Right lobe of liver (tissue), 6 donors: ENCODE results near the gene PSORS1C2. TPM values are rescaled to one million over a fixed set of nuclear protein-coding genes. Genes with fewer than 3 reads are reported as not detected.
A peak's percentile ranks its signal among the peaks of the same experiment; 100 is the strongest.

Experiments
- ATAC-seq, 4 donors: fragments of 200-7000 bp; cut with Tn5 transposase; one replicate each; pipeline ENCODE4 v1.9.1; 2020; ENCODE audit warnings: mild to moderate bottlenecking in 4 of 4, moderate library complexity in 4 of 4
- DNase-seq, 3 donors: peaks; one replicate each; pipeline ENCODE4 v3.0.0-alpha.2; 2020
- H3K27ac ChIP-seq, 3 donors: fragments of 200-600 bp; one replicate each; pipeline ENCODE4 v1.8.0; 2022
- H3K27me3 ChIP-seq, 2 donors: fragments of 200-600 bp; one replicate each; pipeline ENCODE4 v1.8.0; 2022
- H3K36me3 ChIP-seq, 4 donors: fragments of 200-600 bp; sonication (generic) in 1 of 4; one replicate each; pipeline versions ENCODE4 v1.5.1 to v1.8.0; 2017 to 2022; ENCODE audit warnings: control low read depth in 1 of 4
- H3K4me1 ChIP-seq, 4 donors: fragments of 200-600 bp; sonication (generic) in 1 of 4; one replicate each; pipeline versions ENCODE4 v1.5.1 to v1.8.0; 2017 to 2022; ENCODE audit warnings: control low read depth in 1 of 4
- H3K4me3 ChIP-seq, 3 donors: fragments of 200-600 bp; one replicate each; pipeline ENCODE4 v1.8.0; 2022
- H3K9me3 ChIP-seq, 4 donors: fragments of 200-600 bp; sonication (generic) in 1 of 4; one replicate each; pipeline versions ENCODE4 v1.5.1 to v1.8.0; 2017 to 2022; ENCODE audit warnings: control low read depth in 1 of 4
- POLR2A ChIP-seq: fragments of 450-650 bp; IDR thresholded peaks from one replicate; pipeline ENCODE4 v1.6.1; 2017; ENCODE audit warnings: antibody characterized with exemption, mild to moderate bottlenecking
- WGBS: methylation state at CpG from one replicate; pipeline ENCODE4 v1.1.6; 2018; ENCODE audit warnings: low coverage, low lambda C conversion rate; ENCODE audit not compliant: insufficient coverage; ENCODE audit errors: missing lambda C conversion rate; 5-methylcytosine and 5-hydroxymethylcytosine counted together
- intact Hi-C, 2 donors: fragments of 100-400 bp; cut with DNase I; formaldehyde crosslinking; loops; one replicate each; pipeline versions ENCODE4 v1.11.2 to v1.14.1; 2022
- total RNA-seq, 6 experiments: library from RNA; depleted of rRNA in 2 of 6; stranded (reverse); fragments of >200 nt in 2 of 6; fragmentation: NEBNext Ultra II Directional in 3 of 6; extraction: Animal tissue kit (Norgen Biotek cat#: 25700) in 3 of 6; gene quantifications; one replicate each; pipeline versions ENCODE4 v1.1.0 to v1.2.4, GENCODE V29; 2016 to 2023
- TF ChIP-seq, protein P1 (sequence below), 4 donors: fragments of 200-600 bp in 3 of 4; fragments of 450-650 bp in 1 of 4; IDR thresholded peaks; one replicate each; pipeline versions ENCODE4 v1.5.1 to v1.8.0; 2016 to 2022; ENCODE audit warnings: antibody characterized with exemption in 4 of 4, mild to moderate bottlenecking in 2 of 4
- donor health status: DM: no; HTN: yes; CAD: no.
- donor health status: DM: no; HTN: no; CAD: no.
- donor health status: DM: no; HTN: no; CAD: no.
- donor health status: DM: no; HTN: yes; CAD: no.
- donor health status: DM: no; HTN: yes; CAD: no.

PSORS1C2 gene
- total RNA-seq, 6 experiments from 2014 or later, result not detected

GRCh38 chr6:31144296-31144969 lies 5.6 kb upstream of the PSORS1C2 start:
- intact Hi-C loops, result no loop called here
- DNase-seq, result no peak

DNA sequence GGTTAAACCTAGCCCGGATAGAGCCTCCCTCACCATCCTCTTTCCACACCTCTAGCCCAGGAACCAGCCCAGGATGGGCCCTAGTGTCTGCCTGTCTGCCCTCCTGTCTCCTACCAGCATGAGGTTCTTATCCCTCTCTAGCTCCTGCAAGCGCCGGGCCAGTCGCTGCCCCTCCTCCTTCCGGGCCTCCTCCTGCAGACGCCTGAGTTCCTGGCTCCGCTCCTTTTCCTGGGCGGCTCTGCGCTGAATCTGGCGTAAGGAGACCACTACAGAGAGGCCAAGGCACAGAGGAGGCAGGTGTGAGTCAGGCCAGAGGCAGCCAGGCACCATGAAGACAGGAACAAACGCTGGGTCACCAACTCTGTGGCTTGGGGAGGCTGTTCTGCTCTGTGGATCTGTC lies 4.3 kb upstream of the PSORS1C2 start:
- WGBS, result 53% methylated on average over 9 of the region's 11 CpGs
- Histone ChIP-seq H3K27me3 (no peaks in the 10 kb centered on the region), H3K4me1 (no peaks in the 10 kb centered on the region), H3K27ac (no peak overlapping the region), H3K36me3 (no peaks in the 10 kb centered on the region), H3K4me3 (no peak overlapping the region), H3K9me3 (no peaks in the 10 kb centered on the region)
- ATAC-seq, result peak; percentile 36 to 39 (median 38)
- intact Hi-C loops, result no loop called here
- no peak for TF ChIP-seq POLR2A
- TF ChIP-seq, protein P1, sequence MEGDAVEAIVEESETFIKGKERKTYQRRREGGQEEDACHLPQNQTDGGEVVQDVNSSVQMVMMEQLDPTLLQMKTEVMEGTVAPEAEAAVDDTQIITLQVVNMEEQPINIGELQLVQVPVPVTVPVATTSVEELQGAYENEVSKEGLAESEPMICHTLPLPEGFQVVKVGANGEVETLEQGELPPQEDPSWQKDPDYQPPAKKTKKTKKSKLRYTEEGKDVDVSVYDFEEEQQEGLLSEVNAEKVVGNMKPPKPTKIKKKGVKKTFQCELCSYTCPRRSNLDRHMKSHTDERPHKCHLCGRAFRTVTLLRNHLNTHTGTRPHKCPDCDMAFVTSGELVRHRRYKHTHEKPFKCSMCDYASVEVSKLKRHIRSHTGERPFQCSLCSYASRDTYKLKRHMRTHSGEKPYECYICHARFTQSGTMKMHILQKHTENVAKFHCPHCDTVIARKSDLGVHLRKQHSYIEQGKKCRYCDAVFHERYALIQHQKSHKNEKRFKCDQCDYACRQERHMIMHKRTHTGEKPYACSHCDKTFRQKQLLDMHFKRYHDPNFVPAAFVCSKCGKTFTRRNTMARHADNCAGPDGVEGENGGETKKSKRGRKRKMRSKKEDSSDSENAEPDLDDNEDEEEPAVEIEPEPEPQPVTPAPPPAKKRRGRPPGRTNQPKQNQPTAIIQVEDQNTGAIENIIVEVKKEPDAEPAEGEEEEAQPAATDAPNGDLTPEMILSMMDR (IDR thresholded peaks at IDR 0.05), result no peak
- DNase-seq, result no peak

More at GRCh38 chr6:31144296-31144969, 5.6 kb upstream of the PSORS1C2 start:
- no peaks in the 10 kb centered on the region for H3K27me3 ChIP-seq
- ATAC-seq, result no peak
- 92% methylated on average over 13 of the region's 18 CpGs for WGBS
- no peak overlapping the region for H3K27ac ChIP-seq
- no peaks in the 10 kb centered on the region for H3K9me3 ChIP-seq
- no peaks in the 10 kb centered on the region for H3K36me3 ChIP-seq
- H3K4me3 ChIP-seq, result no peak overlapping the region
- no peaks in the 10 kb centered on the region for H3K4me1 ChIP-seq
- TF ChIP-seq, protein P1 (IDR thresholded peaks at IDR 0.05), result no peak
- TF ChIP-seq POLR2A, result no peak

- intact Hi-C loops, result no loop called here
- Histone ChIP-seq H3K27ac (no peak overlapping the region), H3K36me3 (no peaks in the 10 kb centered on the region), H3K4me1 (no peaks in the 10 kb centered on the region), H3K9me3 (no peaks in the 10 kb centered on the region), H3K4me3 (no peak overlapping the region), H3K27me3 (no peaks in the 10 kb centered on the region)
- TF ChIP-seq, protein P1 (IDR thresholded peaks at IDR 0.05), result no peak
- TF ChIP-seq POLR2A, result no peak
- DNase-seq, result no peak
- 73% methylated on average over 2 of the region's 2 CpGs for WGBS
- ATAC-seq, result no peak
Observed at GRCh38 chr6:31142361-31142761, 3.5 kb upstream of the PSORS1C2 start.

- H3K36me3 ChIP-seq, result no peaks in the 10 kb centered on the region
- no peak overlapping the region for H3K4me3 ChIP-seq
- no peaks in the 10 kb centered on the region for H3K9me3 ChIP-seq
- no peak overlapping the region for H3K27ac ChIP-seq
- intact Hi-C loops, result no loop called here
- no CpG with 5 or more reads among the region's 15 CpGs for WGBS
- ATAC-seq (no peak), DNase-seq (no peak)
- H3K4me1 ChIP-seq, result no peaks in the 10 kb centered on the region
- TF ChIP-seq, protein P1 (IDR thresholded peaks at IDR 0.05), result no peak
- TF ChIP-seq POLR2A, result no peak
- H3K27me3 ChIP-seq, result no peaks in the 10 kb centered on the region
Observed at GRCh38 chr6:31140643-31141042, 1.8 kb upstream of the PSORS1C2 start.
